Testis (tissue), 2 donors: Measurements from ENCODE around the gene SLC6A2.

Experiments
- CTCF ChIP-seq, 3 experiments: fragments of 450-650 bp in 2 of 3; fragments of 200-600 bp in 1 of 3; sonication (generic) in 1 of 3; IDR thresholded peaks; one replicate each; pipeline ENCODE4 v1.5.1; 2016 to 2019; ENCODE audit warnings: antibody characterized with exemption in 3 of 3, mild to moderate bottlenecking in 2 of 3, moderate library complexity in 1 of 3
- POLR2A ChIP-seq: fragments of 450-650 bp; IDR thresholded peaks from one replicate; pipeline ENCODE4 v1.6.1; 2017; ENCODE audit warnings: antibody characterized with exemption, mild to moderate bottlenecking, moderate library complexity

GRCh38 chr16:55647798-55648197, 8.0 kb upstream of the SLC6A2 start:
- no peak for TF ChIP-seq POLR2A
- no peak for TF ChIP-seq CTCF (IDR thresholded peaks at IDR 0.05)
